GM19035 (cell line): ENCODE measurements around the gene COA1.
A peak's percentile ranks its signal among the peaks of the same experiment; 100 is the strongest.

Source experiments
- ATAC-seq: cut with Tn5 transposase; IDR thresholded peaks from one replicate; pipeline ENCODE4 v1.9.1; 2021; ENCODE audit not compliant: unreplicated experiment

Gene COA1

GRCh38 chr7:43658718-43659548 lies 70.4 kb downstream of the COA1 start:
- peak; percentile 69 for ATAC-seq

GRCh38 chr7:43656997-43657396 lies 72.3 kb downstream of the COA1 start:
- ATAC-seq = no peak

- ATAC-seq = no peak
Measured at GRCh38 chr7:43655584-43655983, 73.7 kb downstream of the COA1 start.

GRCh38 chr7:43653891-43654504 lies 75.3 kb downstream of the COA1 start:
- ATAC-seq = no peak

- no peak for ATAC-seq
Measured at GRCh38 chr7:43653466-43653865, 75.9 kb downstream of the COA1 start.

- no peak for ATAC-seq
Measured at GRCh38 chr7:43652364-43652763, 77.0 kb downstream of the COA1 start.

GRCh38 chr7:43650457-43651052 lies 78.8 kb downstream of the COA1 start:
- ATAC-seq = no peak

GRCh38 chr7:43649755-43650274 lies 79.5 kb downstream of the COA1 start:
- ATAC-seq = peak; percentile 65

- ATAC-seq = peak; percentile 64
Measured at GRCh38 chr7:43648473-43649406, 80.6 kb downstream of the COA1 start.

- ATAC-seq = peak; percentile 17
Measured at GRCh38 chr7:43647673-43648472, 81.5 kb downstream of the COA1 start.

GRCh38 chr7:43647339-43647672 lies 82.0 kb downstream of the COA1 start:
- ATAC-seq = no peak

GRCh38 chr7:43646603-43647338 lies 82.6 kb downstream of the COA1 start:
- no peak for ATAC-seq

- ATAC-seq = no peak
Measured at GRCh38 chr7:43645699-43646226, 83.6 kb downstream of the COA1 start.

GRCh38 chr7:43643846-43644245 lies 85.5 kb downstream of the COA1 start:
- no peak for ATAC-seq

GRCh38 chr7:43642897-43643630 lies 86.3 kb downstream of the COA1 start:
- no peak for ATAC-seq

- ATAC-seq = no peak
Measured at GRCh38 chr7:43640679-43641078, 88.6 kb downstream of the COA1 start.

GRCh38 chr7:43639858-43640491 lies 89.3 kb downstream of the COA1 start:
- no peak for ATAC-seq
